NCI-H460 (cell line): ENCODE measurements around the gene LDHD. TPM values are rescaled to one million over a fixed set of nuclear protein-coding genes. Genes with fewer than 3 reads are reported as not detected.
"Not testable (repeated sequence)": the region's sequence is repeated elsewhere in the genome, so short reads cannot be mapped to it uniquely, and the experiment has no call there.

Experiments
- DNase-seq: peaks from one replicate; pipeline ENCODE4 v3.0.0-alpha.2; 2016; ENCODE audit warnings: low read depth; ENCODE audit errors: extremely low read depth
- total RNA-seq: library from RNA; depleted of rRNA; stranded (reverse); fragments of >200 nt; shearing (Covaris generic); gene quantifications from 2 replicates; pipeline ENCODE4 v1.2.3, GENCODE V29; 2014

LDHD gene
- total RNA-seq, 1 experiment from 2014 or later, result 2.6 TPM

DNA sequence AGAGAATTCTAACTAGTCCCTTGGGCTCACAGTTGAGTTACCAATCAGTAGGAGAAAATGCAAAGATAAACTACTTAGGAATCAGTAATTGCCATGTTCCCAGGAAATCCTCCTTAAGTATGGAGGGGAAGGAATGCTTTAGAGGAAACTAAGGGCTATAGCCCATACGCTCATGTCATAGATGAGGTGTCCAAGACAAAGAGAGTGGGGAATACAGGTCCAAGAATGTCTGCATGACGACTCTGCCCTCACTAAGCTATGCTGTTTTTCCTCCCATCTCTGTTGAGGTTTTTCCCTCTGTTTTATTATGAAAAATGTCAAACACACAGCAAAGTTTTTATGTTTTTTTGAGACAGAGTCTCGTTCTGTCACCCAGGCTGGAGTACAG lies 16.0 kb downstream of the LDHD start:
- no peak for DNase-seq

DNA sequence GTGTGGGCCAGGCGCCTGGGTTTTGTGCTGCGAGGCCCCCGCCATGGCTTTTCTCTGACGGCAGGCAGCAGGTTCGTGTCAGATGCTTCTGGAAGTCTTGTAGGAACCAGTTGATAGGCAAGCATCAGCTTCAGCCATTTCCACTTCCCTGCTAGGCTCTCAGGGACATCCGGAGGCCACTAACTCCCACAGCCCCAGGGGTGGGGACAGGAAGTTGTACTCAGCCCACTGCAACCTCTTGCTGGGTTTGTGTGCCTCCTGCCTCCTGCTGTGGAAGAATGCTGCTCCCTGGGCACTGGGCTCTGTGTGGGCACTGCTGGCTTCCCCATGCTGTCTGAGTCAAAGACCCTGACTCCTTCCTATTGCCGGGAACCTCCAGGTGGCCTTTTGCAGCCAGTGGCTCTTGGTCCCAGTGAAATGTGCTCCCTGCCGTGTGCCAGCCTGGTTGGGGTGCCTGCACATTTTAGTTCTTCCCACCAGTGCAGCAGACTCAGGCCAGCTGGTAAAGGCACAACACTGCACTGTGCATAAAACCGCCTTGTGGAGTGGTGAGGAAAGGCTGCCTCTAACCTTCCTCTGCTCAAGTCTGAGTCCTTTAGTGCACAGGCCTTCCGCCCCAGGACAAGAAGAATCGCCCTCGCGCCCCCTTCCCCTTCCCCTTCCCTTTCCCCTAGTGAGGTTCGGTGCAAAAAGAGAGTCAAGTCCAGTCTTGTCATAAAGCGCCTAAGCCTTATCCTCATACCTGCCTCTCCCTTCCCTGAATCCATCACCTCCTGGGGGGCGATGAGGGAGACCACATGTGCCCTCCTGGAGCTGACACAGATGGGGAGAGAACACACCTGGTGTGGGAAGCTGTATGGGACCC lies 16.6 kb downstream of the LDHD start:
- no peak for DNase-seq

DNA sequence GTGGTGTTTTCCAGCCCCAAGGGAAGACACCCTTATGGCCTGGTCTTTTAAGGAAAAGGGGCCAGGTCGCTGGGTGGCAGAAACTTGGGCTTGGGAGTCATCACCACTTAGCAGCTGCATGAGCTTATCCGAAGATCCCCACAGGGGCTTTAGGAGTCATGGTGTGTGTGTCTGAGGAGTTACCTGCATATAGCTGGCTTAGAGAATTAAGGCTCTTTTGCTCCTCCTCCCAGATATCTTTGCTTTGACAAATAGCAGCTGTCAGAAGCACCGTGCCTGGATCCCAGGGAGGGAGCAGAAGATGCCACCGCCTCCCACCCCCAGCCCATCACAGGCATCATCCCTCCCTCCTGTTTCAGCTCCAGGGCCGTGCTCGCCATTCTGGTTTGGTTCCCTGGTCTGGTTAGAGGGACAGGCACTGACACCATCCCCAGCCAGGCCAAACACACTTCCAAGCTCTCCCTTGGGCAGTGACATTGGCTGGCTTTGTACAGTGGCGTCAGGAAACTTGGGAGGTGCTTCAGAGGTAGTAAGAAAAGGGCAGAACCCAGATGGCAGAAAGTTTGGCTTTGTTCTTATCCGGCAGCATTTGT lies 17.4 kb downstream of the LDHD start:
- no peak for DNase-seq

DNA sequence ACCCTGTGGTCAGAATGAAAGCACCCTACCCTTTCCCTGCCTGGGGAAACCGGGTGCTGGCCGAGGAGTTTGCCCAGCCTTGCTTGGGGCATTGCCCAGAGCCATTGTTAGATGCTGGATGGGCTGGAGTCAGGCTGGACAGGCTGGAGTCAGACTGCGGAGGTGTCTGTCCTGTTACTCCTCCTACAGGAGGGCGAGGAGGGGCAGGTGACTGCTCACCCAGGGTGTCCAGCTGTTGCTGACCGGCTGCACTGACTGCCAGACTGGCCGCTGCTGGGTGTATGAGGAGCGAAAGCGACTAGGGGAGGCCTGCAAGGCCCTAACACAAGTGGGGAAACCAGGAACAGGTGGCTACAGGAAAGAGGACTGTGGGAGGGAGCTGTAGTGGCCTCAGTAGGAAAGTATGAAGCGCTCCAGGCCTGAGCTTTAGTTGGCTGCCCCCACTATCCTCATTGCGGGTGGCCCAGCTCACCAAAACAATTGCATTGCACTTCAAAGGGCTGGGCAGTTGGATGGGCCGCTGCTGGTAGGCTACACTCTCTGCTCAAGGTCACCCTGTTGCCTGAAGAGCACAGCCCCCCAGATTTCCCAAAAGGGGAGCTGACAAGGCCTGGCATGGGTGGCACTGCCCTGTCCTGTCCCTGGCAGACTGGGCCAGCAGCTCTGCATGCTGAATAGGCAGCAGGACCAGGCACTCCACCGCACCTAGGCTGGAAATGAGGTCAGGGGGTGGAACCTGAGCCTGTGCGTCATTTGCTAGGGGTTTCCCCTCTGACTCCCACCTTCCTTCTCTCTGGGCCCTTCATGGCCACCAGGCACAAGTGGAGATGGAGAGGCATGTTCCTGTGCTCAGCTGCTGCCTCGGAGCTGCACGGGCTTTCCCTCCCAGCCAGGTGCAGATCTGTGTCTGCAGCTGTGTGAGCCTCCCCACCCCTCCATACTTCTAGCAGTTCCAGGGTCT lies 18.4 kb downstream of the LDHD start:
- no peak for DNase-seq

DNA sequence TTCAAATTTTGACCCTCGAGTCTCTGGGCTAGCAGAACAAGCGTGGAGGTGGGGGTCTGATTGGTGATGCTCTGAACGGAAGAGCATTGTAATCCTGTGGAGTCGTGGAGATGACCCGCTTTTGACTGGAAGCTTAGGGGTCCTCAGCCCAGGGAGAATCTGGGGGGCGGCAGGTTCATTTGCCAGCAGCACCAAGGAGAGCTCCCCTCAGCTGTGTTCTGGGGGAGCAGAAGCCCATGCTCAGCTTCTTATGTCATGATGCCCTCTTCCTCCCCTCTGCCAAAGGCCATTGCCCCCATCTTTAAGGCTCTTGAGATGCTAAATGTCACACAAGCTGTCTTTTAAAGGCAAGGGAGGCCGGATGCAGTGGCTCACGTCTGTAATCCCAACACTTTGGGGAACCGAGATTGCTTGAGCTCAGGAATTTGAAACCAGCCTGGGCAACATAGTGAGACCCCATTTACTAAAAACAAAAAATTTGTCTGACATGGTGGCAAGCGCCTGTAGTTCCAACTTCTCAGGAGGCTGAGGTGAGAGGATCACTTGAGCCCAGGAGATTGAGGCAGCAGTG lies 19.3 kb downstream of the LDHD start:
- no peak for DNase-seq

DNA sequence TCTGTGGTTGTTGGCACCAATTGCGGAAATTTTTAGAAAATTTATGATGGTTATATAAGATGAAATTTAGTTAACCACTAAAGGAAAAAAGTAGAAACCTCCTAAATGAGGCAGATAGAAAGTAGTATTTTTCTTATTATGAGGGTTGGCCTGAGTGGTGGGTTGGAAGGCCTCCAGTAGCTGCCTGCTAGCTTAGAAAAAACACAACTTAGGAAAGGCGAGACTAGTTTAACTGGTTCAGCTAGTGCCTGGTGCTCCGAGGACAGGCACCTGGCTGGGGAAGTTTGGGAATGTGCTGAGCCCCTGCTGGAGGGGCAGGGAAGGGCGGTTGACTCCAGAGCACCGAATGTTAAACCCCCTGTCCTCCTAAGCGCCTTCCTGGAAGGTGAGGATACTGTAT lies 19.9 kb downstream of the LDHD start:
- DNase-seq, result no peak

DNA sequence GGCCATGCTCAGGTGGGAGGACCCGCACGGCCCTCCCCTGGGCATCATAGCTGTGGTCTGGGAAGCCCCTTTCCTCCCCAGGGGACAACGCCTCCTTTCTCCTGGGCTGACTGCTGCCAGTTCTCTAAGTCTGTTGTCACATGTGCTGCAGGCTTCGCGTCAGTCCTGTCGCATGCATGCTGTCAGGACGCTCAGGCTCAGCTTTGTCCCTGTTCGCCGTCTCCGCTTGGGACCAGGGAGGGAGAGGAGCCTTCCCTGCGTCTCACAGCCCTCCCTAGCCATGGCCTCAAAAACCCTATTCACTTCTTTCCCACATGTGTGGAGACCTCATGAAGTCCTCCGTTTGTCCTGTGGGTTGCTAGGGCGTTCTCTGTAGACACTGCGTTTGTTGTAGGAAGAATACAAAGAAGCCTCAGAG lies 21.4 kb downstream of the LDHD start:
- DNase-seq, result no peak

DNA sequence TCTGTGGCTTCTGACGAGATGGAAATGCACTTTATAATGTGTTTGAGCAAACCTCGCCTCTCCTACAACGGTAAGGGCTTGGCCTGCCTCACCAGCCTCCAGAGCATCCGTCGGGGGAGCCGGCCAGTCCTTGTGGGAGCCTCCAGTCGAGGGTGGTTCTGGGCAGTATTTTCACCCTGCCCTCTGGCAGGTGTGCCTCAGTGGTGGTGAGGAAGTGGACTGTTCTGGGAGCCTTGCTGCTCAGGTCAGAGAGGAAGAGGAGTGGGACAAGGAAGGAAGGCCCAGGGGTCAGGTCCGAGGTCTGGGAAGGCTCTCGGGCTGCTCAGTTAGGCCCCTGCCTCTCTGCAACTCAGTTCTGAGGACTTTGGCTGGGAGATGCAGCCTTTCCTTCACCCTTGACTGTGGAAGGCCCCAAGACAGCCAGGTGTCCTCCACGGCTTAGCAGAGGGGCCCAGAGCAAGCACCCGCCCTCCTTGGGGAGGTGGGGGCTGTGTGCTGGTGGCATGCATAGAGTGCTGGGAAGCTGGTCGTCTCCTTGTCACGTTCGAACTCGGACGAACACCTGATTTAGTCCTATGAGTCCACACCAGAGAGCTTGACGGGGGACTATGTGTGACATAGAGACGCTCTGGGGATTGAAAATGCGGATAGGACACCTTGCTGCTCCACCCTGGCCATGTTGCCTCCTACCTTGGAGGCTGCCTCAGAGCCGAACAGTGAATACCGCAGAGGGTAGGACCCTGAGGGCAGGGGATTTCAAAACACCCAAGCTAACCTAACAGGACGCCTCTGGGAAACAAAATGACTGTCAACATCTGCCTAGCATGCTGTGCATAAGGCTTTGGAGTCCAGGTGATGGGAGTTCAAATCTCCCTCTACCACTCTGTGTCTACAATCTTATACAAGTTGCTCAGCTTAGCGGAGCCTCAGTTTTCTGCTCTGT lies 22.7 kb downstream of the LDHD start:
- no peak for DNase-seq

DNA sequence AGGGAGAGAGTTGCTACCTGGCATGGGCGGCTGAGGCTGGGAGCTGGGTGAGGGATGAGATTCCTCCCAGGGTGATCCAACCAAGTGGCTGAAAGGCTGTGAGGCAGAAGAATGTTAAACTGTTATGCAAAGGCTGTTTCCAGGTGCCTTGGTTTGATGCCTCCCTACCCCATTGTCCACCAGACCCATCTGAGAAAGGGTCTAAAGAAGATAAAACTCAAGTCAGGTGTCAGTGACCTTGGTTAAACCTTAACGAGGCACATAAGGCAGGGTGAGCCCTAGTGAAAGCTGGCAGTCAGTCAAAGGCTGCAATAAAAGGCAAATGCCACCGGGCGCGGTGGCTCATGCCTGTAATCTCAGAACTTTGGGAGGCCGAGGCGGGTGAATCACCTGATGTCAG lies 23.8 kb downstream of the LDHD start:
- DNase-seq, result no peak

DNA sequence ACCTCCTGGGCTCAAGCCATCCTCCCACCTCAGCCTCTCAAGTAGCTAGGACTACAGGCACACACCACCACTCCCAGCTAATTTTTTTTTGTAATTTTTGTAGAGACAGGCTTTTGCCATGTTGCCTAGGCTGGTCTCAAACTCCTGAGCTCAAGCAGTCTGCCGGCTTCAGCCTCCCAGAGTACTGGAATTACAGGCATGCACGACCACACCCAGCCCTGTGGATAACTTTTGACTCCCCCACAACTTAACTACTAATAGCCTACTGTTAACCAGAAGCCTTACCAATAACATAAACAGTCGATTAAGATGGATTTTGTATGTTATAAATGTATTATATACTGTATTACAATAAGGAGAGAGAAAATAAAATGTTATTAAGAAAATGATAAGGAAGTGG lies 25.0 kb downstream of the LDHD start:
- DNase-seq, result not testable (repeated sequence)

DNA sequence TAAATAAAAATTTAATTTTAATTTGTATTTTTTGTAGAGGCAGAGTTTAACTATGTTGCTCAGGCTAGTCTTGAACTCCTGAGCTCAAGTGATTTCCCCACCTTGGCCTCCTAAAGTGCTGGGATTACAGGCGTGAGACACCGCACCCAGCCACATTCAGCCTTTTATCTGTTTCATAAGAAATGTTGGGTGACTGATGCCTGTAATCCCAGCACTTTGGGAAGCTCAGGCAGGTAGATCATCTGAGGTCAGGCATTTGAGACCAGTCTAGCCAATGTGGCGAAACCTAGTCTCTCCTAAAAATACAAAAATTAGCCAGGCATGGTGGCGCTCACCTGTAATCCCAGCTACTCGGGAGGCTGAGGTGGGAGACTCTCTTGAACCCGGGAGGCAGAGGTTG lies 25.7 kb downstream of the LDHD start:
- DNase-seq, result not testable (repeated sequence)

DNA sequence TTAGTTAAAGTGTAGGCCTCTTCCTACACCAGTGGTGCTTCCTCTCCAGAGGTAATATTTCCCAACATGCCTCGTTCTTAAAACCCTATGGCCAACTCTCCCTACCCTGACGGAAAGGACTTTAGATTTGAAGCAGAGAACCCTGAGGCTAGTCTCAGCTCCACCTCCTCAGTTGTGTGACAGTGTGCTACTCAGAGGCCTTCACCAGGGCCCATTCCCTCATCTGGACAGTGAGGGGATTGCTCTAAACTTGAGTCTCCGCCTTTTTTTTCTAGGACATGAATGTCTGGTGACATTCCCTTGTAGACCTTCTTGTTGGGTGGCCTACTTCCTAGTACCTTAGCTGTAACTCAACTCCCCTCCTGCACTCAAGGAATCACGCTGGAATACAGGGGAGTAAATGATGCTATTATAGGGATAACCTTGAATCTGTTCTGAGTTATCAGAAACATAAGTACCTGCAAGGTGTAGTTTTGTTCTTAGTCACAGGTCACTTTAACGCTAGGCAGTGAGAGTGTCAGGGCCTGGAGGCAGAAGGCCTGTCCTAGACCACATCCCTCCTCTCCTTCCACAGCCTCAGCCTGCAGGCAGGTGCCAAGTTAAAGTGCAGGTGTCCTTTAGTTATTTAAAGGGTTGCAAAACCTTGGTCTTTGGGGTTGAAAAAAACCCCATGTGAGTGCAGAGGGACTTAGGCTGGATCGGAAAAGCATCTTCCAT lies 26.9 kb downstream of the LDHD start:
- DNase-seq, result no peak

DNA sequence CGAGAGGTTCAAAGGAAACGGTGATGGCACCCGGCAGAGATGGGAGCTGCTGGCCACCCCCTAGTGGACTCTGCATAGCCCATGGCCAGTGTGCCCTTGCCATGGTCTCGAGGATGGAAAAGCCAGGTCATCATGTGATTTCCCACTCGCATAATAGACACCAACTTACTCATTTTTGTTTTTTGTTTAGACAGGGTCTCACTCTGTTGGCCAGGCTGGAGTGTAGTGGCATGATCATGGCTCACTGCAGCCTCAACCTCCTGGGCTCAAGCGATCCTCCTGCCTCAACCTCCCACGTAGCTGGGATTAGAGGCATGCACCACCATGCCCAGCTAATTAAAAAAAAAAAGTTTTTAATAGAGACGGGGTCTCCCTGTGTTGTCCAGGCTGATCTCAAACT lies 27.6 kb downstream of the LDHD start:
- DNase-seq, result no peak

DNA sequence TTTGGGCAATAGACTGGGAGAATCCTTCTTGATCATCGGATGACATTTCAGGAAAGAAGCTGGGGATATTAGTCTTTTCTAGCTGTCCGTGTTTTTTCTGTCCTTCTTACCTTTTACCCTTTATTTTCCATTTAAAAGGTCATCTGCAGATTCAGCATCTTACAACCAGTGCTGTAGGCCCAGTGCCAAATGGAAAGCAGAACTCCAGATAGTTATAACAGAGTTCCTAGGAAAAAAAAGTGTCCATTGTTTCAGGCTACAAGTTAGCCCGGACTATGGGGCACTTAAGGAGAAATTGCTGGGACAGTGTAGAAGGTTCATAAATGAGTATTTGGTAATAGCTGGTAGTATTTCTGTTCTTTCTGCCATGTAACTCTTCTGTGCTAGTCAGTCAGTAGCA lies 28.4 kb downstream of the LDHD start:
- no peak for DNase-seq

DNA sequence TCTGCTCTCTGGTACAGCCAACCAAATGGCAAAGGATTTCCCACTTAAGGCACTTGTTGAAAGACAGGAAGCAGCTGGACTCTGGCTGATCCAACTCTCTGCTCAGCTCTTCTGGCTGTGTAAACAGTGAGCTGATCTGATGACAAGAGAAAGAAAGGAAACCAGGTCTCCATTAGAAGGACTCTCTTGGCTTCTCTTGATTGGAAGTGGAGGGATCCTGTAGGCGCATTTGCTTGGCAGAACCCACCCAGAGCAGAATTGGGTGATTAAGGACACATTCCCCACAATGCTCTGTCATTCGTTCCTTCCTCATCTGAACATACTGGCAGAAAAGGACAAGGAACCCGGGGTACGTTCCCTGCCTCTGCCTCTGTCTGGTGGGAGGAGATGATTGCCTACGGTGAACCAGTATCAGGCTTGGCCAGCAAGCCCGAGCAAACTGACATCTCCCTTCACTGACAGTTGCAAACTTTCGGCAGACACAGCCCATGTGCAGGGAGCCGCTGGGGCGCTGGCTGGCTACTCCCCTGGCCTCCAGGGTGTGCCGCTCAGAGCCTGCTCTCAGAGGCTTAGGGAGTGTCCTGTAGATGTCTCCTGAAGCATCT lies 29.1 kb downstream of the LDHD start:
- no peak for DNase-seq

DNA sequence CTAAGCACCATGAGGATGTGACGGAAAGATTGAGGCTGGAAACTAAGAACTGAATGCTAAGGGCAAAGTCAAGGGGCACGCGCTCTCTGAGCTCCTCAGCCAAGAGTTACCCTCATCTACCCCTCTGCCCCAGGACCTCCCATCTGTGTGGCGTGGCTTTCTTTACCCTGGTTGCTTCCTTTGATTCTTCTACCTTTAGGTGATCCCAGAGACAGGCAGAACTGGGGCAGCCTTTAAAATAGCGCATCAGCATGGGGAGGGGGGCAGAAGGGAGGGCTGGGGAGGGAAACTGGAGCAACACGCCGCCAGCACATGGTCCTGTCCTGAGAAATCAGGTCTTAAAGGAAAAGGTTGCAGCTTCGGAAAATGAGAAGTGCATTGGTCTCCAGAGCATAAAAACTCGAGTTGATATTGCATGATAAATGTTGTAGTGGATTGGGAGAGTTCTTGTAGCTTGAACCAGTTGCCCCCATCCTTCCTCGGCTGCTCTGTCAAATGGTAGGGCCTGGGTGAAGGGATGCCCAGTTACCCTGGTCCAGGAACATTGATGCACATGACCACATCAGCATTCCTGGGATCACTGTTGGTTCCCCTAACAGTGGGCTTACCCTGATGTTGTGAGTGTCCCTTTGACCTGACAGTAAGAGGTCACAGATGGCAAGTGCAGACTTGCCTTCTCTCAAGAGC lies 29.7 kb downstream of the LDHD start:
- no peak for DNase-seq

DNA sequence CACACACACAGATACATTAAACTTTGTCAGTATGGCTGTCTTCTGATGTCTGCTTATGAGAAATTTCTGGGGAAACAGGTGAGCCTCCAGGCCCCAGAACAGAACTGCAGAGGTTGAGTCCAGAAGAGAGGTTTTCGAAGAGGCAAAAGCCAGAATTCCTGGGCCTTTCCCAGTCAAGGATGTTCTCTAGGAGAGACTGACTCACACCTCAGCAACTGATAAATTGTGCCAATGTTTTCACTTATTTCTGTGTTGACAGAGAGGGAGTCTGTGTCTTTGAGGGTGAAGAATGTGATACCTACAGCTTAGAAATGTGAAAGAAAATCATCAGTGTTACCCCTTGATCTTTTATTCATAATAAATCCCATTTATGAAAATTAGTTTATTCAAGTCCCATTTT lies 30.3 kb downstream of the LDHD start:
- DNase-seq, result no peak

DNA sequence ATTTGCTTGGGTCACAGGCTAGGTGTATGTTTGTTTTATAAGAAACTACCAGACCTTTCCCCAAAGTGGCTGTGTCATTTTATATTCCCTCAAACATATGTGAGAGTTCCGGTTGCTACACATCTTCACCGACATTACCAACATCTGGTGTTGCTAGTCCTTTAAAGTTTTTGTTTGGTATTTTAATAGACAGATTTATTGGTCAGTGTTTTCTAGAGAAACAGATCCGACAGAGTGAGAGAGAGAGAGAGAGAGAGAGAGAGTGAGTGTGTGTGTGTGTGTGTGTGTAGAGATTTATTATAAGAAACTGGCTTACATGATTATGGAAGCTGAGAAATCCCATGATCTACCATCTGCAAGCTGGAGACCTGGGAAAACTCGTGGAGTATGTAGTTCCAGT lies 31.0 kb downstream of the LDHD start:
- DNase-seq, result no peak
